ENCODE results near the gene MOB2.
"Not testable (repeated sequence)": the region's sequence is repeated elsewhere in the genome, so short reads cannot be mapped to it uniquely, and the experiment has no call there.

The MOB2 gene

DNA sequence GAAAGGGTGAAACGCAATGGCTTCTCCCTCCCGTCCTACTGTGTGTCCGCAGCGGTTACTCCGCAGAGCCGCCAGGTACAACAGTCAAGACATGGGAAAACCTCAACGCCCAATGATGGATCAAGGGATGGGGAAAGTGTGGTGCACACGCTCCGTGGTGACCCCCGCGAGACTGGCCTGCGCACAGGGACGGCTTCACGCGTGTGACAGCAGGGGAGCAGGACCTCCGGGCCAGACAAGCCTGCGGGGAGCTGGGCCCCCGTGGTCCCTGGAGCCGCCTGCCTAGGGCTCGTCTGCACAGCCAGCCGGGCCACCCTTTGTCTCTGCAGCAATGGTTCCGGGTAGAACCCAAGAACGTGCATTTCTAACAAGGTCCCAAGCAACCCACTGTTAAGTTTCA is 31.7 kb upstream of the MOB2 start:
- DNase-seq = no peak

DNA sequence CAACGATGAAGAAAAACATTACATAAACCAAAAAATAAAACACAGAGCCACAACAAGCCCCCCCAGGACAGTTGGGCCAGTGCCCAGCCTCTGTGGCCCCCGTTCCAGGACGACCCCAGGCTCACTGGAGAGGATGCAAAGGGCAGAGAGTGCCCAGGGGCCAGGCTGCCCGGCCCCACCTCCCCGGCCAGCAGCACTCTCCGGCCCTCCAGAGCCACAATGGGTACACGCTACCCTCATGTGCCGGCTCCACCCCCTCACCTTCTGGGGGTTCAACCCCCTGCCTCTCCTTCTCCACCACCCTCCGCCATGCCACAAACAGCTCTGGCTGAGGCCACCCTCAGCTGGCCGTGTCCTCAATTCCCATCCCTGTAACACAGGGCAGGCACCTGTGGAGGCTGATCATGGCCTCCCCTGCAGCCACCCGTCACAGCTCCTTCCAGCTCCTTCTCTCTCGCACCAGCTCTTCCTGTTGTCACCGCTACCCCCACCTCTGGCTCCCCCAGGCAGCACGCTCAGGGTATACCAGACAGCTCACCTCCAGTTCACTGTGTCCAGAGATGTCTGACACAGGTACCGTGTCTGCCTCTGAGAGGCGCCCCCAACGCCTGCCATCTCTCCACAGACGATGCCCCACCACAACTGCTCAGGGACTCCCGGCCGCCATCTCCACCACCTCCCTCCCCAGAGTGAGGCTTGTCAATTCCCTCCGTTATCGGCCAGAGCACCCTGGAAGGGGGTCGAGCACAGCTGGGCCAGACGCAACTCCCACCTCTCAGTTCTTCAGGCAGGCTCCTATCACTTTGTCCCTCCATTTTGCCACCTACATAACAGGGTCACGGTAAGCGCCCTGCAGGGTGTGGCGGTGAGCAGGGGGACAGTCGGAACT is 30.8 kb upstream of the MOB2 start:
- DNase-seq = no peak

DNA sequence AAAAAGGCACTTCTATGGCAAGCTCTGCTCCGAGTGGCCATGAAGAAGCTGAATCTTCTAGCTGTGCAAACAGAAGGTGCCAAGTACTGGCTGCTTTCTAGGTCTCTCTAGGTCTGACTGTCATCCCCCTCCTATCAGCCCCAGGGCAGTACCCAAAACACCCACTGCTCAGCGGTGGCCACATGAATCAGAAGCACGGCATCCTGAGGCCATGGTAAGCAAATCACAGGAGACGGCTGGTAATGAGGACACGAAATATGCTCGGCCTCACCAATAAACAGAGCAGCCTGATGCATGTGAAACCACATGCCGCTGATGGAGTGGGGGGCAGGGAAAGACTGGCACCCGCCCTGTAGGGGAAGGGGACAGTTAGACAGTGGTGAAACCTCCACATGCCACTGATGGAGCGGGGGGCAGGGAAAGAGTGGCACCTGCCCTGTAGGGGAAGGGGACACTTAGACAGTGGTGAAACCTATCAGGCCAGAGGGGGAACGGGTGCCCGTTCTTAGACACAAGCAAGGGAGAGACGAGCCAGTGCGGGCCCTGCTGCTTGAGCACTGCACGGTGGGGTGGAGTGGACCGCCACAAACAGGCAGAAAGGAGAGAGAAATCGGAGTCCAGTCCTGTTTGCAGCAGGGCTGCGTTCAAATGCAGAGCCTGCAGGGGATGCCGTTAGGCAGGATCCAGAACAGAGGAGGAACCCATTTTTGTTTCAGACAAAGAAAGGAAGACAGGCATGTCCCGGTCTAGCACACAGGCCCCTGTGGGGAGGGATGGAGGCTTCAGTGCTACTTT is 29.9 kb upstream of the MOB2 start:
- DNase-seq = no peak

DNA sequence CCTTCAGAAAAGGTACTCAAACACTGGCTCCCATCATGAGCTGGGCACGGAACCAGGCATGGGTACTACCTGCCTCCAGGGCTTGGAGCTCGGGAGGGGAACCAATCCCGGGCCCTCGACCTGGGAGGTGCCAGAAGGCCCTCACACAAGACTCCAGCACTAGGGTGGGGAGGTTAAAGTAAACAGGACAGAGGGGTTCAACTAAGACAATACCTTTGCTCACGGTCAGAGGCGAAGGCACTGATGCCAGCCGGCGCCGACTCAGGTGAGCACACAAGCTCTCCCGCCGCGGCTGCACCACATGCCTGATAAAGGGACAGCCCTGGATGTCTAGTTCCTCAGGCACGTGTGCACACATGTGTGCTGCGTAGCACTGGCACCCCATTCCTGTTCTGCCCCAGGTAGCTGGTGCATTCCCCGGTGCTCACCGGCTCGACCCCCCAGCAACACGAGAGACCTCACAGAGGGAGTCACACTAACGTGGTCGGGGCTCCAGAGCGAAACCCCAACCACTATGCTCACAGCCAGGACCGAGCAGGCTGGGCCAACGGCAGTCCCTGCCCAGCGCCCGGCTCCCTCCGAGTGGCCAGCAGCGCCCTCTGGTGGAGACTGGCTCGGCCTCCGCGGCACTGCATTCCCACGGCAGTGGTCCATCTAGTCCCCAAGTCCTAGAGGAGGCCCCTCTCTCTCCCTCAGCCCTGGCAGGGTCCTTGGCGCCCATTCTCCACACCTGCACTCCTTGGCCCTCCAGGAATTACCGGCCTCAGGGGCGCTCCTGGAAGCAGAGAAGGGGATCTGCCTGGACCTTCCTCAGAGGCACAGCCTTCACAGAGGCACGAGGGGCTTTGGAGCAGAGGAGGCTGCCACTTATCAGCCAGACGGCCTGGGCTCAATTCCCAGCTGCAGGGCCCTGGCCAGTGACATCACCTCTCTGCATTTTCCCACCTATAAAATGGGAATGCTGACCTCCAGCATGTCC is 28.8 kb upstream of the MOB2 start:
- peak in 49 of 56 donors; percentile 17 to 88 (median 62) for DNase-seq

DNA sequence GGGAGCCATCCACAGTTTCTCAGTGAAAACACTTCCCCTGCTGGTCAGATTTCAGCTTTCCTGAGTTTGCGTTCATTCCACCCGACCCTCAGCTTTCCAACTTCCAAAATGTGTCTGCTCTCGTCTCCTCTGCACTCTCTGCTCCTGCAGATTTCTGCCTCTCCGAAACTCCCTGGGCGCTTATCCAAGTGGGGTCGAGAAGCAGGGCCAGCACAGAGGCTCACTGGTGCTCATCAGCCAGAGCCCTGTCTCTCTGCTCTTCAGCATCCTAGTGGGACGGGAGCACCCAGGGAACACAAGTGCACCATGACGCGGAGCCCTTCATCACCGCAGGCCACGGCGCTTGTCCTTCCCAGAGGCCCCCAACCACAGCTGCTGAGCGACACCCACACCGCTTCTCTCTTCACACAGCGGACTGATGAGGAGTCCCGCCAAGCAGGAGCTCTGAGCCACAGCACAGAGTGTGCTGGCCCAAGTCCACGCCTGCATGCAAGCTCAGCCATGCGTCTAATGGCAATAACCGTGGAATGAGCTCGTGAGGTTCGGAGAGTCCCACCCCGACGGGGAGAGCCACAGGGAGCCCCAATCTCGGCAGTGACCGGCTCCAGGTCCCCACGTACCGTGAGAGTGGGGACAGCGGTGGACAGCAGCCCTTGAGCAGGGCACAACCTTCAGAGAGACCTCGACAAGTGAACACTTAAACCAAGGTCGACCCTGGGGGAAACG is 27.9 kb upstream of the MOB2 start:
- DNase-seq = peak in 3 of 56 donors; percentile 27 to 39 (median 27)

DNA sequence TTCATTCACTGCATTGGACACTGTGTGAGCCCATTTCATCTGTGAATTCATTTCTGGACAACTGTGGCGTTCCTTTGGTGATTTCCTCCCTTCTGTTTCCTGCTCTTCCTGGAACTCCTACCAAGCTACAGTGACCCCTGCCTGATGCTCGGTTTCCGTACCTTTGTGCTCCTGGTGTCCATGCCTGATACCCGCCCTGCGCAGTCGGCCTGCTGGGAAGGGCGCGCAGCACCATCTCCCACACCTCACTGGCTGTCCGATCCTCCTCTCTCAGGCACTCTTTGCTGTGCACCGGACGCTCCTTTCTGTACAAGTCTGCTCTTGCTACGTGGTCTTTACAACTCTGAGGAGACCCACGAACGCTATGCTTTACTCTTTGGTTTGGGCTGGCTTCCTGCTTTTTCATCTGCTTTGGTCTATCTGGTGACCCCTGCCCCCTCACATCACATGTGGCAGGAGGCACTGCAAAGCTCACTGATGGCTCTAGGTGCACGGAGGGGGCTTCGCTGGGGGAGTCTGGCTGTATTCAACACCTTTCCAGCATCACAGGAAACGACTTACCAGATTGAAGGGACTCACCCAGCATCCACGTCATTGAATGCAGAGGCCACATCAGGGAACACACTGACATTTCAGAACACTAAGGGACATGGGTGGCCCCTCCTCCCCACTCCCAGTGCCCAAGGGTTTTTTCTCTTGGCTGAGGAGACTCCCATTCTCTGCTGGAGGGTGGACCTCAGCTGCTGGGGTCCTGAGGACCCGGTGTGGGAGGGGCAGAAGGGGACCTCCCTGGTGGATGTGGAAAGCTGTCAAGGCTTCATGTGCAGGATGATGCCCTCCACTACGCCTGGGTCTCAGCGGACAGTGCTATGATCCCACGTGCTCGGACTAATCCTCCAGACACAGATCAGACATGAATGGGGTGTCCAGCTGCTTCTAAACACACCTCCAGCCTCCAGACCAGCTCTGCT is 27.0 kb upstream of the MOB2 start:
- no peak for DNase-seq

DNA sequence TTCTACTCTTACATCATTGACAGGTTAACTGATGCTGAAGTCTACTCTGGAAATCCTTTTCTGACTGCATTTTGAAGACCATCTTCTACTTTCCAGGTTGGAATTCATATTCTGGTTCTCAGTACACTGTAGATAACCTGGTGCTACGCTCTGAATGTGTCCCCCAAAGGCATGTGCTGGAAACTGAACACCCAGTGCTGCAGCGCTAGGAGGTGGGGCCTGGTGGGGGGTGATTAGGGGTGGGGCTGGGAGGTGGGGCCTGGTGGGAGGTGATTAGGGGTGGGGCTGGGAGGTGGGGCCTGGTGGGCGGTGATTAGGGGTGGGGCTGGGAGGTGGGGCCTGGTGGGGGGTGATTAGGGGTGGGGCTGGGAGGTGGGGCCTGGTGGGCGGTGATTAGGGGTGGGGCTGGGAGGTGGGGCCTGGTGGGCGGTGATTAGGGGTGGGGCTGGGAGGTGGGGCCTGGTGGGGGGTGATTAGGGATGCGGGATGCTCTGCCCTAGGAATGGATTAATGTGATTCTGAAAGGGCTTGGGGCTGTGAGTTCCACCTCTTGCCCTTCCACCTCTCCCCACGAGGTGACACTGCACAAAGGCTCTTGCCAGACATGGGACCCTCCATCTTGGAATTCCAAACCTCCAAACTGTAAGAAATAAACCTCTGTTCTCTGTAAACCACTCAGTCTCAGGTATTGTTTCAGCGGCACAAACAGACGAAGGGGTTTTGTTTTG is 26.1 kb upstream of the MOB2 start:
- DNase-seq = not testable (repeated sequence)

DNA sequence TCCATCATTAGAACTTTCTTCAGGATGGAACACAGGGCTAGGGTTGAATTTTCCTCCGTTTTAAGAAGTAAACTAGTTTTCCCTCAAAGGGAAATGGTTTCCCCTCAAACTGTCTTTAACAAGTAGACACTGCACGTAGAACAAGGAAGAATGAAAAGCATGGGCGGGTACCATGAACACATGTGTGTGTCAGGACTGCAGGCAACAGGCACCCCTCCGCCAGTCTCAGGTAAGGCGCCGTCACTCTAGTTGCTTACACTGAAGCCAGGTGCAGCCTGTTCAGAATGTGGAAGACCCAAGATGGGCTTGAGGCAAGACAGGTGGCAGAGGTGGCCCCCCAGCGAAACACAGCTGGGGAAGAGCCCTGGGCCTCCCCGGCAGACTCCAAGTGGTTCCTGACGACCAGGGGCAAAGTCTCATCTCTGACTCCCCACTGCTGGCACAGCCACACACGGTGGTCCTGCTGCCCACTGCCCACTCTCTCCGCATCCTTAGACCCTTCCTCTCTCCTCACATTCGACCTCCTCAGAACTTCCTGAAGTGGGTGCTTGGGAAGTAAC is 25.4 kb upstream of the MOB2 start:
- DNase-seq = no peak

DNA sequence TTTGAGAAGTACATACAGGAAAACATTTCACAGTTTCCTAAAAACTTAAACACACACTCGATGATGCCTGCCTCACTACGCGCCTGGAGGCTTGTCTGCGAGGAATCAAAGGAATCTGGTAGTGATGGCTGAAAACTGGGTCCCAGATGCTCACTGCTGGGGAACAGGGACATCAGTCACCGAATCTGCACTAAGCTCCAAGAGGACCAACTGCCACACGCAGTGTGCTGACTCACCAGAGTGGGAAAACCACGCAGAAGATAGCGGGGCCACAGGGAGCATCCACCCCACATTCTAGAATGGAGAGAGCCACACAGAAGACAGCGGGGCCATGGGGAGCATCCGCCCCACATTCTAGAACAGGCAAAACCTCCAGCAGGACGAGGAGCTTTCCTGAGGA is 24.3 kb upstream of the MOB2 start:
- DNase-seq = no peak

DNA sequence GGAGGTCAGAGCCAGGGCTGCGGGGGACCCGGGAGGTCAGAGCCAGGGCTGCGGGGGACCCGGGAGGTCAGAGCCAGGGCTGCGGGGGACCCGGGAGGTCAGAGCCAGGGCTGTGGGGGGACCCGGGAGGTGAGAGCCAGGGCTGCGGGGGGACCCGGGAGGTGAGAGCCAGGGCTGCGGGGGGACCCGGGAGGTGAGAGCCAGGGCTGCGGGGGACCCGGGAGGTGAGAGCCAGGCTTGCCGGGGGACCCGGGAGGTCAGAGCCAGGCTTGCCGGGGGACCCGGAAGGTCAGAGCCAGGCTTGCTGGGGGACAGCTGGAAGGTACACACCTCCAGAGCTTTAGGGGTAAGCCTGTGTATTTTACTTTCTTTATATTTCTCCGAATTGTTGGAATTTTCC is 23.8 kb upstream of the MOB2 start:
- not testable (repeated sequence) for DNase-seq

DNA sequence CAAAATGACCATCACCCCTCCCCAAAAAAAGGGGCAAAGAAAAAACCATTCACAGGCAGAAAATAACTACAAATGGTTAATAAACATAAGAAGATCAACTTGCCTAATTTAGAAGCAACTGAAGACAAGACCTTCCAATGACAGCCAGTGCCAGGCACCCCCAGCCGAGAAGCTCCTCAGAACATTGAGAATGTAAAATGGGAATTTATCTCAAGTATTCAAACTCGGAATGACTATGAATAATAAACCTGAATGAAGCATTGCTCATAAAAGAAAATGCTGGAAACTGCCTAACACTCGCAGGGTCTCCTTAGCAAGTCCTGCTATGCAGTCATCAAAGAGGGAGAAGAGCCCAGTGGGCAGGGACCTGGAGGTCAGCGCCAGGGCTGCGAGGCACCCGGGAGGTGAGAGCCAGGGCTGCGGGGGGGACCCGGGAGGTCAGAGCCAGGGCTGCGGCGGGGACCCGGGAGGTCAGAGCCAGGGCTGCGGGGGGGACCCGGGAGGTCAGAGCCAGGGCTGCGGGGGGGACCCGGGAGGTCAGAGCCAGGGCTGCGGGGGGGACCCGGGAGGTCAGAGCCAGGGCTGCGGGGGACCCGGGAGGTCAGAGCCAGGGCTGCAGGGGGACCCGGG is 23.2 kb upstream of the MOB2 start:
- DNase-seq = no peak

DNA sequence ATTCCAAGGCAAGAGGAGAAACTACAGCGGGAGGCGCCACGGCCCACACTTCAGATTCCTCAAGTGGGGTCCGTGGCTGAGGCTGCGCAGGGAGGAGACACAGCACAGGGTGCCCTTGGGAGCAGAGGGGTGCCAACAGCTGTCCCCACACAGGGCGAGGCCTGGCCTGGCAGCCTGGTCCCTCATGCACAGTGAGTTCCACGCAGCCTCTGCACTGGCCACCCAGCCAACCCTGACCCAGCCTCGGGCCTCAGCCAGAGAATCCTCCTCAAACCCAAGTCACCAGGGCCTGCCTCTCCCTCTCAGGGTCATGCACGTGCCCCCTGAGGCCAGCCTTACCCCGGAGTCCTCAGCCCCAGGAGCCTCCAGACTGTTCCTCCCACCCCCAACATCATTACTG is 22.4 kb upstream of the MOB2 start:
- DNase-seq = no peak

DNA sequence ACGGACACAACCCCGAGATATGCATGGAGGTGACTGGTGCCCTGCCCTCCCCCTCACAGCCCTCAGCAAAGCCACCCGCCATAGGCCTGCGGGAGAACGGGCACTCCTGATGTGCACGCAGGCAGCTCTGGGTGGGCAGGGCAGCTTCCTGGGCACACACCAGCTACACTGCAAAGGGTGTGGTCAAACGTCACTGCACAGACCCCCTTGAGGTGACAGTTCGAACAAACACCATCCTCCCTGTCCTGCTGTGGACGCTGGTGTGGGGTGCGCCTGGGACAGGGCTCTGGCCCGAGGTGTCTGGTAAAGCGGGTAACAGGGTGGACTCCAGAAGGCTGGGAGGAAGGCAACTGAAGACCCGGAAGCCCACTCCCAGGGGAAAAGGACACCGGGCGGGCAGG is 21.9 kb upstream of the MOB2 start:
- DNase-seq = no peak

DNA sequence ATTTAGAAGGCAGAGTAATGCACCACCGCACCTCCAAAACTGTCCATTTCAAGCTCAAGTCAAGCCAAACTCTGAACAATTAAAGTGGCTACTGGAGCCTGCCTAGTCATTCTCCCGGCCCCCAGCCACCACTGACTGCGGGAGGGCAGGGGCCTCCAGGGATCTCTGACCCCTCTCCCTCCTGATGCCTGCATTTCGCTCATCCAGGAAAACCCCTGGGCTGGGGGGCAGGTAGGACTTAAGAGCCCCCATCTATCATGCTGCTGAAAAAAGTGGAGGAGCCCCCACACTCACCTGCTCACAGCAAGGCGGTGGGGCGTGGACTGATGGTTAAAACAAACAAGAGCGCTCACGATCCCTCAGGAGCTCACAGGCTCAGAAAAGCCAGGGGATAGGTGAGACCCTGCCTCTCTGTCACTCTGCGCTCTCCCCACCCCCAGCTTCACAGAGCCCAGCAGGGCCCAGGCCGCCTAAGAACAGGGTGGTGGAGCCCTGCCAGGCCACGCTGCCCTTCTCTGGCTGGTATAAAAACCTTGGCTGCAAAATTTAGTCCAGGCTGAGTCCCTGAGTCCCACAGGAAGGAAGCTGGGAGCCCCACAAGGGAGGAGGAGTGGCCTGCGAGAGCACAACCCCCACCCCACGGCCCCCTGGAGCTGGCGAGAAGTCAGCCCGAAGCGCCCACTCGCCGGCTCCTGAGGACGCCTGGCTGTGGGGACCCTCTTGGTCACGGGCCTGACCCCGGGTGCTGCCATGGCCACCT is 21.0 kb upstream of the MOB2 start:
- DNase-seq = peak in 10 of 56 donors; percentile 16 to 67 (median 38)

DNA sequence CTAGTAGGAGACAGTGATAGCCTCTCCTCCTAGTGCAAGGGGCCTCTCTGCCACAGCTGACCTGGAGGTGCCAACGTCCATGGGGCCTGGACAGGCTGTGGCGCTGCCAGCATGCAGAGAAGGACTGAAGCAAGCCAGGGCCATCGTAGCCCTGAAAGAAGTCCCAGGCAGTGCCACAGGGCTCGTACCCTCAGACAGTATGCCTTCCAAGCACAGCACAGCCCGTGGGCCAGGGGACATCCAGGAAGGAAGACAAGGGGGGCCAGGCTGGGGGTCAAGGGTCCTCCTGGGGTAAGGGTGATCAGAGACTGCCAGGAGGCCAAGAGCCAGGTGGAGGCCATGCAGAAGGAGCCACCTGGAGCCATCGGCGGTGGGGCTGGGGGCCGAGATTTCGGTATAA is 20.4 kb upstream of the MOB2 start:
- DNase-seq = no peak

DNA sequence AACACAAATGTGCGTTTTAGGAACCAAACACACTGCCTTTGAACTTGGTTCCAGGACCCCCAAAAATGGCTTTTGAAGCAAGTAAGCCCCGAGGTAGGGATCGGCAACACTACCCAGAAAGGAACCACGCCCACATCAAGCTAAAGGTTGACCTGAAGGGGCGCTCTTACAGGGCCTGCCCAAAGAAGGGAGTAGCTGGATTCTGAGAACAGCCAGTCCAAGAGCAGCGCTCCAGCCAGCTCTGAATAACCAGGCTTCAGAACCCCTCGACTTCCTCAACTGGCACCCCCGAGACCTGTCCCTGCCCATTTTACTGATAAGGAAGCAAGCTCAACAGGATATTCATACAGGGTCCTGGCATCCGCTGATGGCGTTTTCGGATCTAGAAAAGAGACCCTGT is 18.9 kb upstream of the MOB2 start:
- no peak for DNase-seq

Measured in nucleus accumbens (tissue), 56 donors.